Neural cell (in vitro differentiated cells): ENCODE measurements around the gene NRSN2. TPM values are rescaled to one million over a fixed set of nuclear protein-coding genes. Genes with fewer than 3 reads are reported as not detected.
A peak's percentile ranks its signal among the peaks of the same experiment; 100 is the strongest.

Experiments used
- H2AFZ ChIP-seq: fragments of 200-600, 300-800 bp; sonication (generic), shearing (Covaris generic); 2 replicates; pipeline ENCODE4 v1.6.0; 2014; ENCODE audit warnings: low read depth, mild to moderate bottlenecking, antibody characterized with exemption, low read length, moderate library complexity
- H3F3A ChIP-seq: fragments of 200-600 bp; shearing (Covaris generic); 2 replicates; pipeline ENCODE4 v1.6.1; 2016; ENCODE audit warnings: mild to moderate bottlenecking, moderate library complexity, mixed read lengths, antibody characterized with exemption, low read length; ENCODE audit not compliant: insufficient read depth, poor library complexity, severe bottlenecking
- H3K27ac ChIP-seq: fragments of 200-600, 300-800 bp; sonication (generic), shearing (Covaris generic); 2 replicates; pipeline ENCODE4 v1.5.1; 2014; ENCODE audit warnings: mild to moderate bottlenecking, low read length, moderate library complexity
- H3K27me3 ChIP-seq: fragments of 300-800, 200-600 bp; sonication (generic), shearing (Covaris generic); 2 replicates; pipeline ENCODE4 v1.6.0; 2014; ENCODE audit warnings: mild to moderate bottlenecking, low read depth, low read length, moderate library complexity; ENCODE audit not compliant: insufficient read depth
- H3K36me3 ChIP-seq: fragments of 300-800, 200-600 bp; sonication (generic), shearing (Covaris generic); 2 replicates; pipeline ENCODE4 v1.5.1; 2014; ENCODE audit warnings: mild to moderate bottlenecking, antibody characterized with exemption, low read length, moderate library complexity; ENCODE audit not compliant: insufficient read depth
- H3K4me2 ChIP-seq: fragments of 300-800, 200-600 bp; sonication (generic), shearing (Covaris generic); 2 replicates; pipeline ENCODE4 v1.6.0; 2014; ENCODE audit warnings: mild to moderate bottlenecking, low read length
- H3K4me3 ChIP-seq: fragments of 300-800, 200-600 bp; sonication (generic), shearing (Covaris generic); 2 replicates; pipeline ENCODE4 v1.5.1; 2014; ENCODE audit warnings: mild to moderate bottlenecking, low read length, moderate library complexity
- H3K79me2 ChIP-seq: fragments of 200-600 bp; shearing (Covaris generic); replicated peaks from 2 replicates; pipeline ENCODE4 v1.6.0; 2014; ENCODE audit warnings: mild to moderate bottlenecking, low read length, moderate library complexity; ENCODE audit not compliant: insufficient read depth
- H3K9ac ChIP-seq: fragments of 300-800, 200-600 bp; sonication (generic), shearing (Covaris generic); 2 replicates; pipeline ENCODE4 v1.6.1; 2016; ENCODE audit warnings: mild to moderate bottlenecking, low read length, mixed read lengths
- H3K9me2 ChIP-seq: fragments of 200-600 bp; shearing (Covaris generic); 2 replicates; pipeline ENCODE4 v1.6.1; 2016; ENCODE audit warnings: mild to moderate bottlenecking, low read length, mixed read lengths; ENCODE audit not compliant: insufficient read depth
- H3K9me3 ChIP-seq: fragments of 200-600, 300-800 bp; sonication (generic), shearing (Covaris generic); 2 replicates; pipeline ENCODE4 v1.6.1; 2016; ENCODE audit warnings: mild to moderate bottlenecking, mixed run types, low read length, moderate library complexity, mixed read lengths
- H4K20me1 ChIP-seq: fragments of 200-600 bp; shearing (Covaris generic); 2 replicates; pipeline ENCODE4 v1.6.1; 2016; ENCODE audit warnings: mild to moderate bottlenecking, mixed run types; ENCODE audit not compliant: insufficient read depth
- EP300 ChIP-seq: fragments of 450-650 bp; conservative IDR thresholded peaks from 2 replicates; pipeline ENCODE4 v1.6.1; 2014; ENCODE audit warnings: antibody characterized with exemption, mild to moderate bottlenecking, moderate library complexity; ENCODE audit not compliant: poor library complexity, severe bottlenecking
- EZH2 ChIP-seq: fragments of 200-600, 300-800 bp; shearing (Covaris generic), sonication (generic); IDR thresholded peaks from 2 replicates; pipeline ENCODE4 v1.6.1; 2014; ENCODE audit warnings: antibody characterized with exemption, low read length, borderline replicate concordance, mild to moderate bottlenecking; ENCODE audit not compliant: insufficient read depth, poor library complexity, severe bottlenecking
- MXI1 ChIP-seq: fragments of 450-650 bp; conservative IDR thresholded peaks from 2 replicates; pipeline ENCODE4 v1.6.1; 2014; ENCODE audit warnings: antibody characterized with exemption, mild to moderate bottlenecking; ENCODE audit not compliant: poor library complexity, severe bottlenecking
- POLR2AphosphoS5 ChIP-seq: IDR thresholded peaks from 2 replicates; pipeline ENCODE4 v1.6.1; 2012
- RAD21 ChIP-seq: fragments of 450-650 bp; conservative IDR thresholded peaks from 2 replicates; pipeline ENCODE4 v1.6.1; 2014; ENCODE audit warnings: antibody characterized with exemption, mild to moderate bottlenecking, moderate library complexity
- SMC3 ChIP-seq: fragments of 450-650 bp; conservative IDR thresholded peaks from 2 replicates; pipeline ENCODE4 v1.6.1; 2014; ENCODE audit warnings: antibody characterized with exemption, mild to moderate bottlenecking, moderate library complexity; ENCODE audit not compliant: poor library complexity
- TAF1 ChIP-seq: IDR thresholded peaks from 2 replicates; pipeline ENCODE4 v1.6.1; 2012; ENCODE audit warnings: low read depth
- polyA plus RNA-seq: library from polyadenylated mRNA; depleted of rRNA; stranded (reverse); fragments of >200 nt; gene quantifications from 2 replicates; pipeline ENCODE4 v1.2.3, GENCODE V29; 2014
- TF ChIP-seq, protein P1 (sequence below): IDR thresholded peaks from 2 replicates; pipeline ENCODE4 v1.6.1; 2012; ENCODE audit warnings: borderline replicate concordance
- TF ChIP-seq, protein P2 (sequence below): fragments of 450-650 bp; IDR thresholded peaks from 2 replicates; pipeline ENCODE4 v1.5.1; 2014; ENCODE audit warnings: antibody characterized with exemption, mild to moderate bottlenecking, moderate library complexity; ENCODE audit not compliant: poor library complexity, severe bottlenecking

The NRSN2 gene
- polyA plus RNA-seq, 1 donor from 2014 or later: 19.6 TPM

DNA sequence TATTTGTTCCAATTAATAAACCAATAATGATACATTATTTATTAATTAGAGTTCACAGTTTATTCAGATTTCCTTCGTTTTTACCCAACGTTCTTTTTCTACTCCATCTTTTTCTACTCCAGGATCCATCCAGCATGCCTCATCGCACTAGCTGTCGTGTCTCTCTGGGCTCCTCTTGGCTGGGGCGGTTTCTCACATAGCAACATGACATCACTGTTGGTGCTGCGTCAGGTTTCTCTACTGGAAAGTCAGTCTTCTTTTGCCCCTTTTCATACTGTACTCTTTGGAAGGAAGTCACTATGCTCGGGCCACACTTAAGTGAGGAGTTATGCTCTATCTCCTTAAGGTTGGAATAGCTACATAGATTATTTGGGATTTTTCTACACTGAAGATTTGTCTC is 35.3 kb upstream of the NRSN2 start:
- no peak overlapping the region for H3K9ac ChIP-seq
- H3K9me2 ChIP-seq: no peaks in the 10 kb centered on the region
- peak overlapping the region; percentile 31 for H3K27ac ChIP-seq
- TF ChIP-seq EZH2: no peak
- H4K20me1 ChIP-seq: no peaks in the 10 kb centered on the region
- no peak overlapping the region for H3K4me2 ChIP-seq
- H3K4me3 ChIP-seq: no peak overlapping the region
- peaks cover 20% of the 10 kb centered on the region for H3F3A ChIP-seq
- H3K27me3 ChIP-seq: no peaks in the 10 kb centered on the region
- H2AFZ ChIP-seq: no peak overlapping the region
- no peaks in the 10 kb centered on the region for H3K9me3 ChIP-seq
- H3K36me3 ChIP-seq: no peaks in the 10 kb centered on the region
- H3K79me2 ChIP-seq: peaks cover 4% of the 10 kb centered on the region

DNA sequence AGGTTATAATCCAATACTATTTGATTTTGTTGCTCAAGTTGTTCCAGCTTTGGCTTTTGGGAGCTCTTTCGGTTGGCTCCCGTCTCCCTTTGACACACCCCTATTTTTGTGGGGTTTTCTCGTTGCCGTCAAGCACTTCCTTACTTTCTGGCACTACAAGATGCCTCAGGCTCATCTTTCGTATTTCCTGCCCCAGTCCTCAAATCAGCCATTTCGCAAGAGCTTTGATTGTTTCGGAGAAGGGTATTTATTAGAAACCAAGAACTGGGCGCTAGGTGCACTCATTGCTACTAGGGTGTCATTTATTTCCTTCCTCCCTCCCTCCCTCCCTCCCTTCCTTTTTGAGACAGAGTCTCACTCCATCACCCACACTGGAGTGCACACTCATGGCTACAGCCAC is 34.8 kb upstream of the NRSN2 start:
- TF ChIP-seq, protein P1, sequence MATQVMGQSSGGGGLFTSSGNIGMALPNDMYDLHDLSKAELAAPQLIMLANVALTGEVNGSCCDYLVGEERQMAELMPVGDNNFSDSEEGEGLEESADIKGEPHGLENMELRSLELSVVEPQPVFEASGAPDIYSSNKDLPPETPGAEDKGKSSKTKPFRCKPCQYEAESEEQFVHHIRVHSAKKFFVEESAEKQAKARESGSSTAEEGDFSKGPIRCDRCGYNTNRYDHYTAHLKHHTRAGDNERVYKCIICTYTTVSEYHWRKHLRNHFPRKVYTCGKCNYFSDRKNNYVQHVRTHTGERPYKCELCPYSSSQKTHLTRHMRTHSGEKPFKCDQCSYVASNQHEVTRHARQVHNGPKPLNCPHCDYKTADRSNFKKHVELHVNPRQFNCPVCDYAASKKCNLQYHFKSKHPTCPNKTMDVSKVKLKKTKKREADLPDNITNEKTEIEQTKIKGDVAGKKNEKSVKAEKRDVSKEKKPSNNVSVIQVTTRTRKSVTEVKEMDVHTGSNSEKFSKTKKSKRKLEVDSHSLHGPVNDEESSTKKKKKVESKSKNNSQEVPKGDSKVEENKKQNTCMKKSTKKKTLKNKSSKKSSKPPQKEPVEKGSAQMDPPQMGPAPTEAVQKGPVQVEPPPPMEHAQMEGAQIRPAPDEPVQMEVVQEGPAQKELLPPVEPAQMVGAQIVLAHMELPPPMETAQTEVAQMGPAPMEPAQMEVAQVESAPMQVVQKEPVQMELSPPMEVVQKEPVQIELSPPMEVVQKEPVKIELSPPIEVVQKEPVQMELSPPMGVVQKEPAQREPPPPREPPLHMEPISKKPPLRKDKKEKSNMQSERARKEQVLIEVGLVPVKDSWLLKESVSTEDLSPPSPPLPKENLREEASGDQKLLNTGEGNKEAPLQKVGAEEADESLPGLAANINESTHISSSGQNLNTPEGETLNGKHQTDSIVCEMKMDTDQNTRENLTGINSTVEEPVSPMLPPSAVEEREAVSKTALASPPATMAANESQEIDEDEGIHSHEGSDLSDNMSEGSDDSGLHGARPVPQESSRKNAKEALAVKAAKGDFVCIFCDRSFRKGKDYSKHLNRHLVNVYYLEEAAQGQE: no peak
- no peak for TF ChIP-seq EZH2
- no peak for TF ChIP-seq EP300
- TF ChIP-seq SMC3: no peak
- no peak for TF ChIP-seq MXI1
- TF ChIP-seq RAD21: no peak
- no peak for TF ChIP-seq POLR2AphosphoS5
- no peak for TF ChIP-seq TAF1
- TF ChIP-seq, protein P2, sequence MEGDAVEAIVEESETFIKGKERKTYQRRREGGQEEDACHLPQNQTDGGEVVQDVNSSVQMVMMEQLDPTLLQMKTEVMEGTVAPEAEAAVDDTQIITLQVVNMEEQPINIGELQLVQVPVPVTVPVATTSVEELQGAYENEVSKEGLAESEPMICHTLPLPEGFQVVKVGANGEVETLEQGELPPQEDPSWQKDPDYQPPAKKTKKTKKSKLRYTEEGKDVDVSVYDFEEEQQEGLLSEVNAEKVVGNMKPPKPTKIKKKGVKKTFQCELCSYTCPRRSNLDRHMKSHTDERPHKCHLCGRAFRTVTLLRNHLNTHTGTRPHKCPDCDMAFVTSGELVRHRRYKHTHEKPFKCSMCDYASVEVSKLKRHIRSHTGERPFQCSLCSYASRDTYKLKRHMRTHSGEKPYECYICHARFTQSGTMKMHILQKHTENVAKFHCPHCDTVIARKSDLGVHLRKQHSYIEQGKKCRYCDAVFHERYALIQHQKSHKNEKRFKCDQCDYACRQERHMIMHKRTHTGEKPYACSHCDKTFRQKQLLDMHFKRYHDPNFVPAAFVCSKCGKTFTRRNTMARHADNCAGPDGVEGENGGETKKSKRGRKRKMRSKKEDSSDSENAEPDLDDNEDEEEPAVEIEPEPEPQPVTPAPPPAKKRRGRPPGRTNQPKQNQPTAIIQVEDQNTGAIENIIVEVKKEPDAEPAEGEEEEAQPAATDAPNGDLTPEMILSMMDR: no peak

DNA sequence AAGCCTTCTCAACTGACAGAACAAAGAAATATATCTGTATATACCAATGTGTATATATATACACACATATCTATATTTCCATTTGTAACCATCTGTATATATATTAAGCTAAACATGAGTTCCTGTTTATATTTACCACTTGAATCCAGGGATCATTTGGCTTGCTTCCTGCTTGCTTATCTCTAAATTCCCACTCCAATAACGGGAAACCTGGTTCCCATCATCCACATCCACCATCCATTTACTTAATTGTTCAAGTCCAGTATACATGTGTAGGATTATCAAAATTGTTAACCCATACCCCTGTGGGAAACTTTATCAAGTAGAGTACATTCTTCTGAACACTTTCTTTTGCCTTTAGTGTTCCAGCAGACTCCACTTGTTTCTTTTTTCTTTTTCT is 34.0 kb upstream of the NRSN2 start:
- Histone ChIP-seq H3K9me2 (no peaks in the 10 kb centered on the region), H3K27me3 (no peaks in the 10 kb centered on the region), H3K79me2 (peaks cover 4% of the 10 kb centered on the region), H3K9me3 (no peaks in the 10 kb centered on the region), H3K4me2 (no peak overlapping the region), H3K9ac (no peak overlapping the region), H4K20me1 (no peaks in the 10 kb centered on the region), H3F3A (peaks cover 20% of the 10 kb centered on the region), H3K27ac (no peak overlapping the region), H3K4me3 (no peak overlapping the region), H3K36me3 (no peaks in the 10 kb centered on the region), H2AFZ (no peak overlapping the region)
- TF ChIP-seq, protein P2: no peak
- TF ChIP-seq MXI1 (no peak), RAD21 (no peak), SMC3 (no peak), POLR2AphosphoS5 (no peak), TAF1 (no peak), EP300 (no peak), EZH2 (no peak)
- TF ChIP-seq, protein P1: no peak

More for the DNA sequence above, 34.8 kb upstream of the NRSN2 start:
- Histone ChIP-seq H3K4me3 (no peak overlapping the region), H3K27ac (peak overlapping the region; percentile 31), H3K36me3 (no peaks in the 10 kb centered on the region), H3K9me2 (no peaks in the 10 kb centered on the region), H4K20me1 (no peaks in the 10 kb centered on the region), H3K79me2 (peaks cover 4% of the 10 kb centered on the region), H3K9ac (no peak overlapping the region), H3K4me2 (no peak overlapping the region), H3F3A (peaks cover 20% of the 10 kb centered on the region), H2AFZ (no peak overlapping the region), H3K27me3 (no peaks in the 10 kb centered on the region), H3K9me3 (no peaks in the 10 kb centered on the region)
